Vagina (tissue), 2 donors: ENCODE data around the gene REM2. TPM values are rescaled to one million over a fixed set of nuclear protein-coding genes. Genes with fewer than 3 reads are reported as not detected.
A peak's percentile ranks its signal among the peaks of the same experiment; 100 is the strongest.

Experiments used
- DNase-seq, 2 donors: peaks; one replicate each; pipeline ENCODE4 v3.0.0-alpha.2; 2017; ENCODE audit errors: extremely low spot score in 2 of 2
- H3K27ac ChIP-seq: fragments of 200-600 bp; sonication (generic); one replicate; pipeline ENCODE4 v1.5.1; 2019
- H3K27me3 ChIP-seq: fragments of 200-600 bp; sonication (generic); one replicate; pipeline ENCODE4 v1.5.1; 2019
- H3K36me3 ChIP-seq, 2 donors: fragments of 200-600 bp; sonication (generic); one replicate each; pipeline ENCODE4 v1.5.1; 2017 to 2019
- H3K4me1 ChIP-seq: fragments of 200-600 bp; sonication (generic); one replicate; pipeline ENCODE4 v1.5.1; 2019
- H3K4me3 ChIP-seq, 2 donors: fragments of 200-600 bp; sonication (generic); 1 replicate in 1 of 2; 2 replicates in 1 of 2; pipeline ENCODE4 v1.5.1; 2016 to 2019
- H3K9me3 ChIP-seq: fragments of 200-600 bp; sonication (generic); one replicate; pipeline ENCODE4 v1.5.1; 2019
- CTCF ChIP-seq, 3 experiments: fragments of 450-650 bp in 2 of 3; fragments of 200-600 bp in 1 of 3; sonication (generic) in 1 of 3; IDR thresholded peaks; one replicate each; pipeline ENCODE4 v1.5.1; 2017 to 2019; ENCODE audit warnings: antibody characterized with exemption in 3 of 3, mild to moderate bottlenecking in 2 of 3, moderate library complexity in 2 of 3
- POLR2A ChIP-seq, 2 donors: fragments of 450-650 bp; IDR thresholded peaks; one replicate each; pipeline ENCODE4 v1.6.1; 2017; ENCODE audit warnings: antibody characterized with exemption in 2 of 2, mild to moderate bottlenecking in 2 of 2, moderate library complexity in 2 of 2
- POLR2AphosphoS5 ChIP-seq, 2 donors: sonication (generic); formaldehyde crosslinking; IDR thresholded peaks; one replicate each; pipeline ENCODE4 v1.9.0; 2017; ENCODE audit warnings: antibody characterized with exemption in 2 of 2, mild to moderate bottlenecking in 2 of 2, low read depth in 1 of 2; ENCODE audit not compliant: insufficient read depth in 1 of 2
- intact Hi-C: fragments of 100-400 bp; cut with DNase I; formaldehyde crosslinking; loops from one replicate; pipeline ENCODE4 v1.15.1; 2023
- total RNA-seq: library from RNA; depleted of rRNA; stranded (reverse); fragments of >200 nt; gene quantifications from one replicate; pipeline ENCODE4 v1.2.3, GENCODE V29; 2016

The REM2 gene
- total RNA-seq, 1 donor from 2014 or later, result 3.9 TPM

DNA sequence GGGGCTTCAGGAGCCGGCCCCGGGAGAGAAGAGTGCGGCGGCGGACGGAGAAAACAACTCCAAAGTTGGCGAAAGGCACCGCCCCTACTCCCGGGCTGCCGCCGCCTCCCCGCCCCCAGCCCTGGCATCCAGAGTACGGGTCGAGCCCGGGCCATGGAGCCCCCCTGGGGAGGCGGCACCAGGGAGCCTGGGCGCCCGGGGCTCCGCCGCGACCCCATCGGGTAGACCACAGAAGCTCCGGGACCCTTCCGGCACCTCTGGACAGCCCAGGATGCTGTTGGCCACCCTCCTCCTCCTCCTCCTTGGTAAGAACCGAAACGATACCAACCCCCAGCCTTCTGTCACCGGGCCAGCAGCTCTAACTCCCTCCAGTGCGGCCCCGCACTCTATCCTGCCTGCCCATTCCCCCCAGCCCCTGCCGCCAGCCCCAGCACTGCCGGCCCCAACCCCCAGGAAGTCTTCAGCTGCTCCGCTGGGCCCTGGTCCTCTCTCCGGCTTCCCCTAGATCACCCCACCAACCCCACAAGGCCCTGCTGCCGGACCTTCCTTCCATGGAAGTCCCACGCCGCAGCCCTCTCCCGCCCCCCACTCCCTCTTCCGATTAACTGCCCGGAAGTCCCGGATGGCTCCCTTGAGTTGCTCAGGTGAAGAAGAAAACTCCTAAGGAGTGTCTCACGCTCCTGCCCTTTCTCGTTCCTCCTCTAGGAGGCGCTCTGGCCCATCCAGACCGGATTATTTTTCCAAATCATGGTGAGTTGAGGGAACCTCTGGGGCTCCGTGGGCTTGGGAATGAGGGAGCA is 10.8 kb upstream of the REM2 start:
- intact Hi-C loops, result no loop called here
- TF ChIP-seq CTCF (IDR thresholded peaks at IDR 0.05) (peak; percentile 66 to 95 (median 89)), POLR2A (IDR thresholded peaks at IDR 0.05) (no peak), POLR2AphosphoS5 (IDR thresholded peaks at IDR 0.05; ENCODE audit: insufficient read depth in 1 of 2, low read depth in 1 of 2) (peak in 1 of 2 donors; percentile 73)
- peaks cover 13 to 37% of the 10 kb centered on the region in 2 donors for H3K36me3 ChIP-seq
- no peaks in the 10 kb centered on the region for H3K27me3 ChIP-seq
- H3K27ac ChIP-seq, result peak overlapping the region; percentile 99
- H3K4me1 ChIP-seq, result peaks cover 34% of the 10 kb centered on the region
- no peaks in the 10 kb centered on the region for H3K9me3 ChIP-seq
- DNase-seq, result no peak
- peak overlapping the region; percentile 88 to 92 for H3K4me3 ChIP-seq

GRCh38 chr14:22872833-22873520 is 10.0 kb upstream of the REM2 start:
- intact Hi-C loops, result no loop called here
- Histone ChIP-seq H3K27me3 (no peaks in the 10 kb centered on the region), H3K36me3 (peaks cover 16 to 44% of the 10 kb centered on the region in 2 donors), H3K9me3 (no peaks in the 10 kb centered on the region), H3K27ac (peak overlapping the region; percentile 99), H3K4me1 (peaks cover 34% of the 10 kb centered on the region), H3K4me3 (peak overlapping the region; percentile 88 to 92)
- DNase-seq, result no peak
- TF ChIP-seq CTCF (IDR thresholded peaks at IDR 0.05) (no peak), POLR2AphosphoS5 (IDR thresholded peaks at IDR 0.05; ENCODE audit: insufficient read depth in 1 of 2, low read depth in 1 of 2) (no peak), POLR2A (IDR thresholded peaks at IDR 0.05) (no peak)

DNA sequence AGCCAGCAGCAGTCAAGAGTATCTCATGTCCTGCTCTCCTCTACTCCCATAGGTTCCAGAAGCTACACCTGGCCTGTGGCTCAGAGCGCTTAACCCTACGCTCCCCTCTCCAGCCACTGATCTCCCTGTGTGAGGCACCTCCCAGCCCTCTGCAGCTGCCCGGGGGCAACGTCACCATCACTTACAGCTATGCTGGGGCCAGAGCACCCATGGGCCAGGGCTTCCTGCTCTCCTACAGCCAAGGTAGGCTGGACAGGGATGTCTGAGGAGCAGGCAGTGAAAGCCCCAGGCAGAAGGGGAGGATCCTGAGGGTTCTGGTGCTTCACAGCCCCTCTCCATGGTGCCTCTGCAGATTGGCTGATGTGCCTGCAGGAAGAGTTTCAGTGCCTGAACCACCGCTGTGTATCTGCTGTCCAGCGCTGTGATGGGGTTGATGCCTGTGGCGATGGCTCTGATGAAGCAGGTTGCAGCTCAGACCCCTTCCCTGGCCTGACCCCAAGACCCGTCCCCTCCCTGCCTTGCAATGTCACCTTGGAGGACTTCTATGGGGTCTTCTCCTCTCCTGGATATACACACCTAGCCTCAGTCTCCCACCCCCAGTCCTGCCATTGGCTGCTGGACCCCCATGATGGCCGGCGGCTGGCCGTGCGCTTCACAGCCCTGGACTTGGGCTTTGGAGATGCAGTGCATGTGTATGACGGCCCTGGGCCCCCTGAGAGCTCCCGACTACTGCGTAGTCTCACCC is 7.8 kb upstream of the REM2 start:
- H3K36me3 ChIP-seq, result peaks cover 16 to 56% of the 10 kb centered on the region in 2 donors
- TF ChIP-seq POLR2A (IDR thresholded peaks at IDR 0.05) (no peak), CTCF (IDR thresholded peaks at IDR 0.05) (no peak), POLR2AphosphoS5 (IDR thresholded peaks at IDR 0.05; ENCODE audit: insufficient read depth in 1 of 2, low read depth in 1 of 2) (no peak)
- no peak overlapping the region for H3K27ac ChIP-seq
- peaks cover 25% of the 10 kb centered on the region for H3K4me1 ChIP-seq
- H3K9me3 ChIP-seq, result no peaks in the 10 kb centered on the region
- no peak overlapping the region for H3K4me3 ChIP-seq
- DNase-seq, result no peak
- intact Hi-C loops, result no loop called here
- no peaks in the 10 kb centered on the region for H3K27me3 ChIP-seq

DNA sequence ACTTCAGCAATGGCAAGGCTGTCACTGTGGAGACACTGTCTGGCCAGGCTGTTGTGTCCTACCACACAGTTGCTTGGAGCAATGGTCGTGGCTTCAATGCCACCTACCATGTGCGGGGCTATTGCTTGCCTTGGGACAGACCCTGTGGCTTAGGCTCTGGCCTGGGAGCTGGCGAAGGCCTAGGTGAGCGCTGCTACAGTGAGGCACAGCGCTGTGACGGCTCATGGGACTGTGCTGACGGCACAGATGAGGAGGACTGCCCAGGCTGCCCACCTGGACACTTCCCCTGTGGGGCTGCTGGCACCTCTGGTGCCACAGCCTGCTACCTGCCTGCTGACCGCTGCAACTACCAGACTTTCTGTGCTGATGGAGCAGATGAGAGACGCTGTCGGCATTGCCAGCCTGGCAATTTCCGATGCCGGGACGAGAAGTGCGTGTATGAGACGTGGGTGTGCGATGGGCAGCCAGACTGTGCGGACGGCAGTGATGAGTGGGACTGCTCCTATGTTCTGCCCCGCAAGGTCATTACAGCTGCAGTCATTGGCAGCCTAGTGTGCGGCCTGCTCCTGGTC is 7.2 kb upstream of the REM2 start:
- no peak for TF ChIP-seq POLR2A (IDR thresholded peaks at IDR 0.05)
- TF ChIP-seq CTCF (IDR thresholded peaks at IDR 0.05), result no peak
- no peak for TF ChIP-seq POLR2AphosphoS5 (IDR thresholded peaks at IDR 0.05; ENCODE audit: insufficient read depth in 1 of 2, low read depth in 1 of 2)
- H3K36me3 ChIP-seq, result peaks cover 16 to 56% of the 10 kb centered on the region in 2 donors

More for the DNA sequence above, 7.2 kb upstream of the REM2 start:
- no peaks in the 10 kb centered on the region for H3K27me3 ChIP-seq
- H3K4me1 ChIP-seq, result peaks cover 19% of the 10 kb centered on the region
- no peak overlapping the region for H3K4me3 ChIP-seq
- H3K9me3 ChIP-seq, result no peaks in the 10 kb centered on the region
- intact Hi-C loops, result no loop called here
- DNase-seq, result no peak
- H3K27ac ChIP-seq, result no peak overlapping the region
